Upper lobe of right lung (tissue), 1 donor: Measurements from ENCODE around the gene SLC26A1. TPM values are rescaled to one million over a fixed set of nuclear protein-coding genes. Genes with fewer than 3 reads are reported as not detected.

Experiments
- ATAC-seq: fragments of 200-7000 bp; cut with Tn5 transposase; one replicate; pipeline ENCODE4 v1.9.1; 2020; ENCODE audit warnings: mild to moderate bottlenecking, moderate library complexity
- DNase-seq: peaks from one replicate; pipeline ENCODE4 v3.0.0-alpha.2; 2020
- H3K27ac ChIP-seq: fragments of 200-600 bp; one replicate; pipeline ENCODE4 v1.8.0; 2022
- H3K27me3 ChIP-seq: fragments of 200-600 bp; one replicate; pipeline ENCODE4 v1.8.0; 2022; ENCODE audit warnings: mild to moderate bottlenecking
- H3K36me3 ChIP-seq: fragments of 200-600 bp; one replicate; pipeline ENCODE4 v1.8.0; 2022
- H3K4me1 ChIP-seq: fragments of 200-600 bp; one replicate; pipeline ENCODE4 v1.8.0; 2022
- H3K4me3 ChIP-seq: fragments of 200-600 bp; one replicate; pipeline ENCODE4 v1.8.0; 2022; ENCODE audit warnings: mild to moderate bottlenecking
- H3K9me3 ChIP-seq: fragments of 200-600 bp; one replicate; pipeline ENCODE4 v1.8.0; 2022
- CTCF ChIP-seq: fragments of 200-600 bp; IDR thresholded peaks from one replicate; pipeline ENCODE4 v1.8.0; 2022; ENCODE audit warnings: antibody characterized with exemption
- intact Hi-C: fragments of 100-400 bp; cut with DNase I; formaldehyde crosslinking; loops from one replicate; pipeline ENCODE4 v1.11.0; 2022
- total RNA-seq: library from RNA; stranded (reverse); fragmentation: NEBNext Ultra II Directional; extraction: Animal tissue kit (Norgen Biotek cat#: 25700); gene quantifications from one replicate; pipeline ENCODE4 v1.2.1, GENCODE V29; 2021
- donor health status: DM: no; HTN: yes; CAD: no; lungs with severe emphysema.

The SLC26A1 gene
- total RNA-seq, 1 donor from 2014 or later: 0.20 TPM

DNA sequence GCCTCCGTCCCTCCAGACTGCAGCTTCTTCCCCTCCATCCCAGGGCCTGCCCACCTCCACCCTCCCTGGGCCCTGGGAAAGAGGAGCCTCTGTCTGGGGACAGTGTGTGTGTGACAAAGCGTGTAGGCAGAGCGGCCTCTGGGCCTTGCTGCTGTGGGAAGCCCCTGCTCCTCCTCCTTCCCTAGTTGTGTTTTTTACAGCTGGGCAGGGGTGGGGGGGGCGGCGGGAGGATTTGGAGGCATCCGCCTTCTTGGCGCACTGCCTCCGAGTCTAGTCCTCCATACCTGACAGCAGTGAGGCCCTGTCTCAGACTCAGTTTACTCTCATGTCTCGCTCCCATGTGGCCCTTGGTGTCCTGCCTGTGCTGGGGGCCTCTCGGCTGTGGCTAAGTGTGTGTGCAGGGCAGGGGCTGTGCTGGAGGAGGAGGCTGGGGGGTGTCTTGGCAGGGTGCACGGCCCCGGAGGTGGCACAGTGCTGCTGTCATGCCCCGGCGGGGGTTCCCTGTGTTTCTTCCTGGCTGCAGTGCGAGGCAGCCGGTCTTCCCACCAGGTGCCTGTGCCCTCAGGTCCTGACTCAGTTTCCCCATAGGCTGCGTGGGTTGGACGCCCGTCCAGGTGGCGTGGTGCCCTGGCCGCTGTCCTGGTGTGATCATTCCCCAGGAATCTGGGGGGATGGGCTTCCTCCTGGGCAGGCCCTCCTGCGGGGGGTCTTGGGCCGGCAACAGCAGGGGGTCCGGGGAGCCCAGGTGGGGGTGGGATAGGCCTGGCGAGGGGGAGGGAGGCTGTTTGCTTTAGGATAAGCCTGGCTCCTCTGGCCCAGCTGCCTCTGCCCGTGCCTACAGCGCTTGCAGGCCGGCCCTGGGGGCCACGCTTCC is 25.2 kb upstream of the SLC26A1 start:
- DNase-seq: no peak
- no peak for TF ChIP-seq CTCF
- Histone ChIP-seq H3K36me3 (no peaks in the 10 kb centered on the region), H3K27ac (no peak overlapping the region), H3K4me3 (no peak overlapping the region), H3K27me3 (no peaks in the 10 kb centered on the region), H3K9me3 (no peaks in the 10 kb centered on the region), H3K4me1 (no peaks in the 10 kb centered on the region)
- no peak for ATAC-seq
- intact Hi-C loops: no loop called here

DNA sequence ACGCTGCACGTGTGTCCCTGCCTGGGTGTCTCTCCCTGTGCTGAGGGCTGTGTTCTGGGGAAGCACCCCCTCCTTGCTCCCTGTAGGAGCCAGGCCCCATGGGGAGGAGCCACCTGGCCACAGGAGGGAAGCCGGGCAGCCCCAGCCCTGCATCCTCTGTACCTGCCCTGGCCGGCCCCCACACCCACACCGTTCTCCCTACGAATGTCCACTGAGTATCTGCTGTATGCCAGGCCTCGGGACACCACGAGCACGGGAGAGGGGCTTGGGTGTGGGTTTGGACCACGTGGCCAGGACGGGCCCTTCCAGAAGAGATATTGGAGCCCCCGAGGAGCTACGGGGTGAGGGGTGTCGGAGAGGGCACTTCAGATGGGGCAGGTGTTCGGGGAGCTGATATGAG is 24.5 kb upstream of the SLC26A1 start:
- no peak overlapping the region for H3K4me3 ChIP-seq
- H3K27ac ChIP-seq: no peak overlapping the region
- intact Hi-C loops: no loop called here
- H3K9me3 ChIP-seq: no peaks in the 10 kb centered on the region
- no peak for DNase-seq
- ATAC-seq: no peak
- no peaks in the 10 kb centered on the region for H3K27me3 ChIP-seq
- H3K4me1 ChIP-seq: peaks cover under 1% of the 10 kb centered on the region
- no peaks in the 10 kb centered on the region for H3K36me3 ChIP-seq
- TF ChIP-seq CTCF: no peak

DNA sequence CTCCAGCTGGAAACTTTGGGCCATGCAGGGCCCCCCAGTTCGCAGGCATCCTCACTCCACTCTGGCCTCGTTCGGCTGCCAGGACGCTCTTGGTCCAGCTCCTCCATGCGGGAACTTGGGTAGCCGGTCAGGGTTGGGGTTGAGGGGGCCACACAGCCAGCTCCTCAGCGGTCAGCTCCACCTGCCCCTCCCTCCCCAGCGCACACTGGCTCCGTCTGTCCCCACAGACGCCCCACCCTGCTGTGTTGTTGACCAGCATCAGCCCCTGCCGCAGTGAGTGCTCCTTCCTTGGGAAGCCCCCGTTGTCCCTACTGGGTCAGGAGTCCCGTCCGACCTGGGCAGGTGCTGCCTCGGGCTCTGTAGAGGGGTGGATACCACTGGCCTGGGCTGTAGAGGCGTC is 24.0 kb upstream of the SLC26A1 start:
- ATAC-seq: no peak
- intact Hi-C loops: no loop called here
- Histone ChIP-seq H3K27me3 (no peaks in the 10 kb centered on the region), H3K27ac (no peak overlapping the region), H3K4me3 (no peak overlapping the region), H3K4me1 (peaks cover 3% of the 10 kb centered on the region), H3K9me3 (no peaks in the 10 kb centered on the region), H3K36me3 (no peaks in the 10 kb centered on the region)
- DNase-seq: no peak
- no peak for TF ChIP-seq CTCF

DNA sequence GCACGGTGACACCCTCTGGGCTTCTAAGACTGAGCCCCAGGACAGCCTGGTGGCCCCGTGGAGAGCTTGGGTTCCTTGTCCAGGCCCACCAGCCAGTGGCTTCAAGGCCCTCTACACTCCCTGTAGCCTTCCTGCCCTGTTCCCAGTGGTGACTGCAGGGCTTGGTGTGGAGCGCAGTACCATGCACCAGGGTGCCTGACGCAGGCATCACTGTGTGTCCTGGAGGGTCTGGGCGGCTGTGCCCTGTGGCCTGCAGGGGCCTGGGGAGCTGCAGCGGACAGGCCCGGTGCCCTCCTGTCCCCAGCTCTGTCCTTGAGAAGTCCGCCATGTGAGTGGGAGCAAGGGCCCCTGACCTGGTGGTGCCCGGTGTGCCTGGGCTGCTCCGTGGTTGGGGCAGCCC is 22.5 kb upstream of the SLC26A1 start:
- H3K36me3 ChIP-seq: no peaks in the 10 kb centered on the region
- peaks cover 6% of the 10 kb centered on the region for H3K4me1 ChIP-seq
- intact Hi-C loops: no loop called here
- no peaks in the 10 kb centered on the region for H3K27me3 ChIP-seq
- DNase-seq: no peak
- TF ChIP-seq CTCF: no peak
- H3K9me3 ChIP-seq: no peaks in the 10 kb centered on the region
- no peak for ATAC-seq
- H3K27ac ChIP-seq: no peak overlapping the region
- H3K4me3 ChIP-seq: no peak overlapping the region

DNA sequence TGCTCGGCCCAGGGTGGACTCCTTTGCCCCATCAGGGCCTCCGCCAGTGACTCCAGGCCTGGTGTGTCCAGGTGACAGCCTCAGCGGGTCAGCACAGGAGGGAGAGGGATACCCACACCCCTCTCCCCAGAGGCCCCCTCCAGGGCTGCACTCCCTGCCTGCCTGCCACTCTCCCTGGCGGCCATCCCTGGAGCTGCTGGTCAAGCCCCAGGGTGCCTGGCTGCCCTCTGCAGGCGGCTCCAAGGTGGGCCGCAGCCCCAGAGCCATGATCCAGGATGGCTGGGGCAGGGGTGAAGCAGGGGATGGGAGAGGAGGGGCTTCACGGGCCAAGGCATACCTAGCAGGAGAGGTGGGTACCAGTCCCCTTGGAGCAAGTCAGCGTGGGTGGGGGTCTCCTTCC is 22.0 kb upstream of the SLC26A1 start:
- H3K4me3 ChIP-seq: no peak overlapping the region
- H3K9me3 ChIP-seq: no peaks in the 10 kb centered on the region
- intact Hi-C loops: no loop called here
- DNase-seq: no peak
- H3K4me1 ChIP-seq: peaks cover 10% of the 10 kb centered on the region
- no peaks in the 10 kb centered on the region for H3K36me3 ChIP-seq
- ATAC-seq: no peak
- H3K27ac ChIP-seq: no peak overlapping the region
- H3K27me3 ChIP-seq: no peaks in the 10 kb centered on the region
- TF ChIP-seq CTCF: no peak
